NCI-H1105 (cell line): ENCODE results near the gene CAMK1G.

ENCODE experiments used
- DNase-seq: peaks from one replicate; lab custom pipeline; 2025; lab: John Stamatoyannopoulos, UW

Gene CAMK1G

GRCh38 chr1:209600541-209600940 lies 17.0 kb downstream of the CAMK1G start:
- no peak for DNase-seq

GRCh38 chr1:209601809-209602657 lies 18.5 kb downstream of the CAMK1G start:
- no peak for DNase-seq

GRCh38 chr1:209603877-209604276 lies 20.4 kb downstream of the CAMK1G start:
- DNase-seq: no peak

GRCh38 chr1:209607102-209607794 lies 23.7 kb downstream of the CAMK1G start:
- DNase-seq: no peak

- no peak for DNase-seq
Measured at GRCh38 chr1:209607795-209608178, 24.3 kb downstream of the CAMK1G start.

- no peak for DNase-seq
Measured at GRCh38 chr1:209609041-209609790, 25.7 kb downstream of the CAMK1G start.

GRCh38 chr1:209609791-209610630 lies 26.5 kb downstream of the CAMK1G start:
- no peak for DNase-seq

GRCh38 chr1:209610631-209610905 lies 27.1 kb downstream of the CAMK1G start:
- no peak for DNase-seq

- no peak for DNase-seq
Measured at GRCh38 chr1:209611771-209612570, 28.5 kb downstream of the CAMK1G start.

- no peak for DNase-seq
Measured at GRCh38 chr1:209612646-209613399, 29.3 kb downstream of the CAMK1G start.

- no peak for DNase-seq
Measured at GRCh38 chr1:209613400-209614150, 30.1 kb downstream of the CAMK1G start.

GRCh38 chr1:209614151-209614420 lies 30.6 kb downstream of the CAMK1G start:
- no peak for DNase-seq

- DNase-seq: no peak
Measured at GRCh38 chr1:209614906-209615305, 31.4 kb downstream of the CAMK1G start.

- no peak for DNase-seq
Measured at GRCh38 chr1:209616366-209617046, 33.0 kb downstream of the CAMK1G start.

GRCh38 chr1:209617047-209617673 lies 33.6 kb downstream of the CAMK1G start:
- DNase-seq: no peak

- no peak for DNase-seq
Measured at GRCh38 chr1:209617755-209618154, 34.2 kb downstream of the CAMK1G start.

GRCh38 chr1:209618291-209618690 lies 34.8 kb downstream of the CAMK1G start:
- DNase-seq: no peak

- DNase-seq: no peak
Measured at GRCh38 chr1:209618756-209619420, 35.4 kb downstream of the CAMK1G start.
